GM19023 (cell line): ENCODE results near the gene CFL1.
"Not testable (repeated sequence)": the region's sequence is repeated elsewhere in the genome, so short reads cannot be mapped to it uniquely, and the experiment has no call there.

Experiments used
- ATAC-seq: cut with Tn5 transposase; IDR thresholded peaks from one replicate; pipeline ENCODE4 v1.9.1; 2021; ENCODE audit warnings: mild to moderate bottlenecking, moderate library complexity; ENCODE audit not compliant: unreplicated experiment

CFL1 gene

DNA sequence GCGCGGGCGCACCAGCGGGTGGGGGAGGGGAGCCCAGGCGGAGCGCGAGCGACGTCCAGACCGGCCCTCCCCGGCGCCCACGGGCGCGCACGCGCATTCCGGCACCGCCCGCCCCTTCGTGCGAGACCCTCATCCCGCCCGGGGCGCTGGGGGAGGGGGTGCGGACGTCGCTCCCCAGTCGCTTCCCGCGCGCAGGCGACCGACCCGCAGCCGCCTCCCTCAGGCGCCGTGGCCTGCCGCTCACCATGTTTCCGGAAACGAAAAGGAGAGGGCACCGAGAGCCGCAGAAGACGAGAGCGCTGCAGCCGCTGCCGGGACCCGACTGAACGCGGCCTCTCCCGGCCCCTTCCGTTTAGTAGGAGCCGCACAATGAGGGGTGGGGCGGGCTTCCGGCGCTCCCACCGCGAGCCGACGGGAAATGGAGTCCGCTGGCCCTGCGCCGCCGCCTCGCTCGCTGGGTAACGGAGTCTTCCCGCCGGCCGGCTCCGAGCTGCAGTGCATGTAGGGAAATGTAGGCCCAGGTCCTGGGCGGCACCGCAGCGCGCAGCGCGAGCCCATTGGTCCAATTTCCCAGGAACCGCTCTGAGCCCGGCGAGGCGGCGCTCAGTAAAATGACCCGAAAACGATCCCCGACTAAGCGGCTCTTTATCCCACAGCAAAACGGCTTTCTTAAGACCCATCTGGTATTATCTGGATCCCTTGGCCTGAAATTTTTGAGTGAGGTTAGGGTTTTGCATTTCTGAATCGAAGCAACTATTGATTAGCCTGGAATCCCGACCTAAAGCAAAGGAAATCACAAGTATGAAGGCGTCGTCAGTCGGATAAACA, at the start of gene CFL1:
Gene CFL1, minus strand, starts transcription at position 328 of the 828 bp plus-strand sequence. Its CDS starts 81 bp downstream, at position 247.
- ATAC-seq = peak; percentile 38

DNA sequence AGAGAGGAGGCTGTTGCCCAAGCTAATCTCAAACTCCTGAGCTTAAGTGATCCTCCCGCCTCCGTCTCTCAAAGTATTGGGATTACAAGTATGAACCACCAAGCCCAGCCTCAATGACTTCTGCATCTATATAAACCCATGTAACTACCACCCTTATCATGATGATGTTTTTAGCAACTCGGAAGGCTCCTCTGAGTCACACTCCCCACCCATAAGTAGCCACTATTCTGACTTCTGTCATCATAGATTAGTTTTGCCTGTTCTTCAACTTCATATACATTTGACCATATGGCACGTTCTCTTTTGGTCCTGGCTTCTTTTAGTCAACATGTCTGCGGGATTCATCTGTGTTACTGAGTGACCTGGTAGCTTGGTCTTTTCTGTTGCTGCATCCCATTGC, 48.6 kb upstream of the CFL1 start:
- ATAC-seq = no peak

GRCh38 chr11:65903715-65904114, 45.7 kb upstream of the CFL1 start:
- ATAC-seq = no peak

- ATAC-seq = no peak
Observed at GRCh38 chr11:65903068-65903481, 45.1 kb upstream of the CFL1 start.

- no peak for ATAC-seq
Observed at GRCh38 chr11:65900899-65901180, 42.9 kb upstream of the CFL1 start.

DNA sequence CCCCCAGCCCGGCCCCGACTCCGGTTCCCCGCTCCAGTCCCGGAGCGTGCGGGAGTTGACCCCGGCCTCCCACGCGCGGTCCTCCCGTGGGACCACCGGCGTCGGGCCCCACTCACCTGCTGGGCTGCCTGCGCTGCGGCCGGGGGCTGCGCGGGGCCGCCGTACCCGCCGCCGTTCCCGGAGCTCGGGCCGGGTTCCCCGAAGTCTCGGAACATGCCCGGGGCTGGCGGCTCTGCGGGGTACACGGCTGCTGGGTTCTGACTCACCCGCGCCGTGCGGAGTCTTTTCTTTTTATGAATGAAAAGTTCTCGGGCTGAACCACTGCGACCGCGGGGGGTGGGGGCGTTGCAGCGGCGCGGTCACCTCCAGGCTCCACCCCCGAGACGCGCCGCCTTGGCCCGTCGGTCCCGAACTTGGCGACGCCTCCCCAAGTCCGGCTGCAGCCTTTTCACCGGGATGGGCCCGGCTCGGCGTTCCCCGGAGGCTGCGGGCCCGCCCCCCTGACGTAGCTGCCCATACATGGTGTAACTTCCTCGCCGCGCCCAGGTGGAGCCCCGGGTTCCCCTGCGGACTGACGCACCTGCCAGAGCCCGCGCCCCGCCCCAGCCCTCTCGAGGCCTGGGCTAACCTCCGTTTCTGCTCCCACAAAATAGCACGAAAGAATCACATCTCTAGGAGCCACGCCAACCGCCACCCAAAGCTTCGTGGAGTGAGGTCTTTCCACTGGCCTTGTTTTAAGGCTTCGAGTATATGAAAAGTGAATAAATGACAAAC, 42.3 kb upstream of the CFL1 start, which contains the start of gene FOSL1:
Gene FOSL1, minus strand, starts transcription at position 264 of the 774 bp plus-strand sequence. Its CDS starts 49 bp downstream, at position 215.
- peak; percentile 81 for ATAC-seq

GRCh38 chr11:65899356-65900124, 41.6 kb upstream of the CFL1 start:
- no peak for ATAC-seq

DNA sequence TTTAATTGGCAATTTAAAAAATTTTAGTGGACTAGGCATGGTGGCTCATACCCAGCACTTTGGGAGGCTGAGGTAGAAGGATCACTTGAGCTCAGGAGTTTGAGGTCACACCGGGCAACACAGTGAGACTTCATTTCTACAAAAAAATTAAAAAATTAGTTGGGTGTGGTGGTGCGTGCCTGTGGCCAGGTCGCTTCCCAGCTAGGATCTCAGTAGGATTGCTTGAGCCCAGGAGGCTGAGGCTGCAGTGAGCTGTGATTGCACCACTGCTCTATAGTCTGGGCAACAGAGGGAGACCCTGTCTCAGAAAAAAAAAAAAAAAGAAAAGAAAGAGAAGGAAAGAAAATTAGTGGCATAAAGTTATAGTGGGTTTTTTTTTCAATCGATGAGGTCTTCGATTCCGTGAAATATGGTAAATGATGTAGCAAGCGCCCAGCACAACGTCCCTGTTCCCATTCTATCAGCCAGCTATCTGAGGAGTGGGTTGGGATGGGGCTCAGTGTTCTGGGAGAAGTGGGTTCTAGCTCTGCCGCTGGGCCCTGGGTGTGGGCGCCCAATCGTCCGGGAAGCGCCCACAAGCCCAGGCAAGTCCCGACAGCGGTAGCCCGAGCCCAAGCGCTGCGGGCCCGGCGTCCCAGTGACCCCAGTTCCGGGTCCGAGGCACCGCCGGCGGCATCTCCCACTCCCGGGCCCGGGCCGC, 40.8 kb upstream of the CFL1 start:
- ATAC-seq = no peak

- ATAC-seq = no peak
Observed at GRCh38 chr11:65897020-65897471, 39.1 kb upstream of the CFL1 start.

DNA sequence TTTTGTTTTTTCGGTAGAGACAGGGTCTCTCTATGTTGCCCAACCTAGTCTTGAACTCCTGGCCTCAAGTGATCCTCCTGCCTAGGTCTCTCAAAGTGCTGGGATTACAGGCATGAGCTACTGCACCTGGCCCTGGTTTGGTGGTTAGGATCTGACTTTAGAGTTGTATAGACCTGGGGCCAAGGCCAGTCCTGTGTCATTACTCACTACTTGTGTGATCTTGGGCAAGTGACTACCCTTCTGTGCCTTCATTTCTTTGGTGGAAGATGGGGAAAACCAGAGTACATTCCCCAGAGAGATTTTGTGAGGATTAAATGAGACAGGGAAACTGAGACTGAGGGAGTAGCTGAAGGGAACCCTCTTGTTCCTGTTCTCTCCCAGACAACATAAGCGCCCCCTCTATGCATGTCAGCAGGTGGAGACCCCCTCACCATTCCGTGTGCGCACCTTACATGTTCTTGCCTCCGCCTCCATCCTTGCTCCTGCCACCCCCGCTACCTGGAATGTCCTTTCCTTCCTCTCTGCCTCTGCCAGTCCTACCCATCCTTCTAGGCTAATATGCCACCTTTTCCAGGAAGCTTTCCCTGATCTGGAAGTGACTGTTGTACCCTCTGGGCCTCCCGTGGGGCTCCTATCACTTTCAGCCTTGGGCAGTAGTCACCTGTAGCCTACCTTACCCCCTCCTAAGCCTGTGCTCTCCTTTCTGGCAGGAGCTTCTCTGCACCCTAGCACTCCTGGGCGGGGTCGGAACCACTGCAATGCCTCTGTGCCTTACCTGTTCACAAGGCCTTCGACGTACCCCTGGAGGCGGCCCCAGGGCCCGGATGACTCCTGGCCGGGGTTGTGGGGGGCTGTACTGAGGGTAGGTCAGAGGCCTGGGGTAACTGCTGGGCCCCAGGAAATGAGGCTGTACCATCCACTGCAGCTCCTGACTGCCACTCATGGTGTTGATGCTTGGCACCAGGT, 38.3 kb upstream of the CFL1 start:
- no peak for ATAC-seq

DNA sequence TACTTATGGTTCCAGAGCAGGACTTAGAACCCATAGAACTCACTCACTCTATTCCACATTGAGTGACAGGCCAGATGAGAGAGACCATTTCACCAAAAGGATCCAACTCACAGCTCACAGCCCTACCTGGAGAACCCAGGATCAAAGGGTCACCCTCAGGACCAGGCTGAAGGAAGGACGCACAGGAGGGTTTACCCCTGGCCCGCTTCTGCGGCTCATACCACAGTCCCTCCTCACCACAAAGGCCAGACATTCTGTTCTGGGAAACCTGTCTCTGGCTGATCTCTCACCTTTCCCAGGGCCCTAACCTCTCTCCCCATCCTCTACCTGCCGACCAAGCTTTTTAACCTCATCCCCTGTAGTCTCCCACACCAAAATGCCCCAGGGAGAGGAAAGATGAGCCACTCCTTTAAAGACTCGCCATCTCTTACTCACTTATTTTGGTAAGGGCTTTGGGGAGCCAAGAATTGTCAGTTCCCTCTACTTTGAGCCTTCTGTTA, 37.6 kb upstream of the CFL1 start:
- no peak for ATAC-seq

DNA sequence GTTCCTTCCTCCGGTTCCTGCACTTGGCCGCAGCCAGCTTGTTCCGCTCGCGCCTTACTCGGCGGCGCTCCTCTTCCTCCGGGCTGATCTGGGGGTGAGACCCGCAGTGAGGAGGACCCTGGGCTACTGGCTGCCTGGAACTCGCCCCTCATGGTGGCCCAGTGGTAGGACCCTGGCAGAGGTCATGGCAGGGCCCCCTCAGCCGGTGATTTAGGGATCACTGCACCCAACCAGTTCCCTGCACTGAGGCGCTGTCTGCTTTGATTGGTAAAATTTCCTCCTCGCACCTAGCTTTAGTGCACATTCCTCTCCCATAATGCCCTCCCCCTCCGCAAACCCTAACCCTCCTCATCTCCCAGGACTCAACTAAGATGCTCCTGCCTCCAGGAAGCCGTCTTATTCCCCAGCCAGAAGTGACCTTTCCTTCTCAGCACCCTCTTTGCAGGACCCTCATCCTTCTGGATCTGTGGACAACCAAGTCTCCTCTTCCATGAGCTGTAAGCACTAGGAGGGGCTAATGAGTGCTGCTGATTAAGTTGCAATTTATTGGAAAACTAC, 36.1 kb upstream of the CFL1 start:
- no peak for ATAC-seq

DNA sequence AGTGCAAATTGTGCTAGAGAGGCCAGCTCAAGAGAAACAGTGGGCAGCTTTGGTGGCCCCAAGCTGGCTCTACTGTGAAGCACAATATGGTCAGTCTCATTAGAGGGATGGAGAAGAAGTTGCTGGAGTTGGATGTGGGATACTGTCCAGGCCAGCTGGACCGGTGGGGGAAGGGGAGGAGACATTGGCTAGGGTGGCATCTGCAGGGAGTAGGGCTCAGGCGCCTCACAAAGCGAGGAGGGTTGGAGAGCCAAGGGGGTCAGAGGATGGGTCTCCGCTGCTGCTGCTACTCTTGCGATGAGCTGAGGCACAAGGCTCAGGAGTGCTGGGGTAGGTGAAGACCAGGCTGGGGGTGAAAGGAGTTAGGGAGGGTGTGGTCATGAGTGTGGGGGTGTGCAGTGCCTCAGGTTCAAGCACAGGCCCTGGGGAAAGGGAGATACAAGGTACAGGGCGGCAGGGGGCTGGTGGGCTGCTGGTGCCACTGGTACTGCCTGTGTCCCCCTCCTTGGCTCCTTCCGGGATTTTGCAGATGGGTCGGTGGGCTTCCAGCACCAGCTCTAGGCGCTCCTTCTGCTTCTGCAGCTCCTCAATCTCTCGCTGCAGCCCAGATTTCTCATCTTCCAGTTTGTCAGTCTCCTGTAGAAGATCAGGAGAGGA, 34.8 kb upstream of the CFL1 start:
- no peak for ATAC-seq

- ATAC-seq = not testable (repeated sequence)
Observed at GRCh38 chr11:65892137-65892540, 34.2 kb upstream of the CFL1 start.

DNA sequence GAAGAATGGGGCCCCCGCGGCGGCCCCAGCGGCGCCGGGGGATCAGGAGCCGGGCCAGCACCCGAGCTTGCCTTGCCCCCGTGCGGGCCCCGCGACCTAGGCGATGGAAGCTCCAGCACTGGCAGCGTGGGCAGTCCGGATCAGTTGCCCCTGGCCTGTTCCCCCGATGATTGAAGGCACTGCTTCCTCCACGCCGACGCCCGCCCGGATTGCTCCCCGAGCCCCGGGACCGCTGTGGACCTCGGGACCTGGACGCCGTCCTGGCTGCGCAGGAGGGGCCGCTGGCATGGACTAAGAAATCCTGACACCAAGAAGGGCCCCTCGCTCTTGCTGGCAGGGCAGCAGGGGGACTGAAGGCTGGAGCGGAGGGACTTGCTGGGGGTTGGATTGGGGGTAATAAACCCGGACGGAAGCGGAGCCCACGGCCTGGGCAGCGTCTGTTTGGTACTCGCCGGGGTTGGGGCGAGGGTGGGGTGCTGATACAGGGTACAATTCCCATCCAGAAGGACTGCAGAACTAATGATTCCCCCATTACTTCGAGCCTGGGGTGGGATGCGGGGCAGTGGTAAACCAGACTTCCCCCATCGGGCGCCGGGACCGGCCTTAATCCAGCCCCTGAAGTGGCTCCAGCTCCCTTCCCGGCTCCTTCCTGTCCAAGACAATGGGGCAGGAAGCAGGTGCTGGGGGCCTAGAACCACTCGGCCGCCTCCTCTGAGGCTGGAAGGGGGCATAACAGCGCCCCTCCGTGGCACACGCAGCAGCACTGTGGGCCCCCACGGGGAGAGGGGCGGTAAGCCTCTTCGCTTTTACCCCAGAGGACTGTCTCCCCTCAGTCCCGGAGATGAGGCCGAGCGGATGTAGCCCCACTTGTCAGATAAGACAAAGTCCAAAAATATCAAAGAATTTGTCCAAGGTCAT, 33.5 kb upstream of the CFL1 start:
- ATAC-seq = no peak

GRCh38 chr11:65890324-65891218, 32.6 kb upstream of the CFL1 start, which contains the start of gene CCDC85B:
Gene CCDC85B, plus strand, starts transcription at chr11:65890673. Its CDS starts 111 bp downstream, at chr11:65890784.
- ATAC-seq = peak; percentile 53
